ENCODE results near the gene MVD. TPM values are rescaled to one million over a fixed set of nuclear protein-coding genes. Genes with fewer than 3 reads are reported as not detected.

Gene MVD
- total and polyA plus RNA-seq, 2 of the 4 experiments (the other 2 are of a cell fraction) = 18.3 to 28.4 TPM

DNA sequence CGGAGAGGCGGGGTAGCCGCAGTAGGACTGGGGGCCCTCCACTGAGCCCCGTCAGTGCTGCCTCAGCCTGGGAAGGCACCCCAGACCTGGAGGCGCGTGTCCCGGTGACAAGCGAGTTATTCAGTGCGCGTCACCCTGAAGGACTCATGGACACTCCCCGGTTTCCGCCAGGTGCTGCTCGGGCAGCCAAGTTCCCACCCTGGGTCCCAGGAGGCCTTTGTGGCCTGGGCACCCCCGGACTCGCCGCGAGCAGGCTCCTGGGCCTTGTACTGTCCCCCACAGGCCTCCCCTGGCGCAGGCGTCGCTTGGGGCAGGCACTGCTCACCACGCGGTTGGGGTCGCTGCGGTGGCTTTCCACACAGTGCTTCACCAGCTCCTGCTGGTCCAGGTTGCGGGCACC, 35.8 kb upstream of the MVD start:
- Histone ChIP-seq H3K27ac (ENCODE audit: insufficient read depth, low read length) (no peak overlapping the region), H3K23ac (ENCODE audit: low read depth, low read length) (no peak overlapping the region), H3K9ac (ENCODE audit: low read depth, low read length) (no peak overlapping the region), H3K4ac (ENCODE audit: low read depth, low read length) (no peak overlapping the region), H2BK5ac (ENCODE audit: low read depth, low read length, poor library complexity, severe bottlenecking) (no peak overlapping the region), H4K5ac (ENCODE audit: low read depth, low read length) (no peak overlapping the region), H4K91ac (ENCODE audit: insufficient read depth, low read depth, low read length) (no peak overlapping the region), H3K4me2 (ENCODE audit: low read depth, low read length) (no peak overlapping the region), H3K27me3 (ENCODE audit: control insufficient read depth, insufficient read depth, low read length) (no peaks in the 10 kb centered on the region), H4K20me1 (ENCODE audit: insufficient read depth, low read length) (no peaks in the 10 kb centered on the region; the same call in 1 of the 2 replicates), H3K4me3 (ENCODE audit: insufficient read depth, low read depth, low read length) (no peak overlapping the region), H3K56ac (ENCODE audit: extremely low read depth, insufficient read depth, low read length) (no peak overlapping the region), H3K9me3 (ENCODE audit: control insufficient read depth, insufficient read depth, low read length) (no peaks in the 10 kb centered on the region), H3K79me1 (ENCODE audit: low read depth in 1 of 2, low read length in 2 of 2) (peaks cover 0 to 32% of the 10 kb centered on the region in 2 experiments; a peak in 3 of 4 replicates), H3K14ac (replicated peaks; ENCODE audit: low read depth, low read length) (no peak overlapping the region), H2AFZ (replicated peaks; ENCODE audit: low read length, poor library complexity) (no peak overlapping the region), H3K18ac (ENCODE audit: low read depth, low read length) (no peak overlapping the region), H2BK120ac (ENCODE audit: low read depth, low read length) (no peak overlapping the region), H2AK9ac (replicated peaks; ENCODE audit: low read depth, low read length, poor library complexity) (peak overlapping the region; percentile 82), H2AK5ac (ENCODE audit: low read depth, low read length) (no peak overlapping the region), H3K36me3 (ENCODE audit: control insufficient read depth, insufficient read depth, low read length) (peaks cover 33% of the 10 kb centered on the region), H2BK15ac (ENCODE audit: low read depth, low read length) (no peak overlapping the region), H3K9me1 (ENCODE audit: insufficient read depth, low read length) (no peaks in the 10 kb centered on the region; the same call in none of the 2 replicates), H3K4me1 (ENCODE audit: control insufficient read depth, insufficient read depth, low read length) (peaks cover 8% of the 10 kb centered on the region), H2BK20ac (ENCODE audit: low read depth, low read length) (no peak overlapping the region), H4K8ac (ENCODE audit: low read depth in 2 of 2, low read length in 2 of 2) (no peak overlapping the region)
- ChIA-PET CTCF (no interaction called here), POLR2A (ENCODE audit: unreplicated experiment) (no interaction called here)
- ATAC-seq (ENCODE audit: low read depth) (no peak), DNase-seq (no peak)
- WGBS, 2 experiments (ENCODE audit: extremely low coverage in 2 of 2, insufficient read length in 1 of 2) = 95% methylated on average over 11 of the region's 25 CpGs; no CpG with 5 or more reads in 1 of the 2 experiments
- TF ChIP-seq RAD21 (IDR thresholded peaks at IDR 0.05; ENCODE audit: low read length) (no peak), MAFK (IDR thresholded peaks at IDR 0.05; ENCODE audit: low read depth, low read length) (no peak), CHD1 (IDR thresholded peaks at IDR 0.05; ENCODE audit: low read depth, low read length) (no peak), MXI1 (IDR thresholded peaks at IDR 0.05; ENCODE audit: borderline replicate concordance, low read depth, low read length) (no peak), NFE2L2 (IDR thresholded peaks at IDR 0.05; ENCODE audit: low read depth, low read length) (no peak), CEBPB (IDR thresholded peaks at IDR 0.05; ENCODE audit: low read depth, low read length) (no peak), MAZ (IDR thresholded peaks at IDR 0.05; ENCODE audit: borderline replicate concordance, low read depth, low read length) (no peak), RFX5 (IDR thresholded peaks at IDR 0.05; ENCODE audit: low read depth, low read length) (no peak), RCOR1 (IDR thresholded peaks at IDR 0.05; ENCODE audit: insufficient replicate concordance, low read length) (no peak)
- TF ChIP-seq, protein P1, sequence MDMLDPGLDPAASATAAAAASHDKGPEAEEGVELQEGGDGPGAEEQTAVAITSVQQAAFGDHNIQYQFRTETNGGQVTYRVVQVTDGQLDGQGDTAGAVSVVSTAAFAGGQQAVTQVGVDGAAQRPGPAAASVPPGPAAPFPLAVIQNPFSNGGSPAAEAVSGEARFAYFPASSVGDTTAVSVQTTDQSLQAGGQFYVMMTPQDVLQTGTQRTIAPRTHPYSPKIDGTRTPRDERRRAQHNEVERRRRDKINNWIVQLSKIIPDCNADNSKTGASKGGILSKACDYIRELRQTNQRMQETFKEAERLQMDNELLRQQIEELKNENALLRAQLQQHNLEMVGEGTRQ (IDR thresholded peaks at IDR 0.05; ENCODE audit: low read depth, low read length) = no peak
- dilution Hi-C loops (cut with HindIII; ENCODE audit: low sequenced_read_pairs, unreplicated experiment) (no loop called here), intact Hi-C loops (cut with micrococcal nuclease) (no loop called here), in situ Hi-C loops (cut with MboI; ENCODE audit: low sequenced_read_pairs) (no loop called here)
- BruUV-seq (replicated peaks) = no TSS peak
